Liver (tissue), 3 donors: Measurements from ENCODE around the gene ITLN2.

Experiments used
- ATF3 ChIP-seq: IDR thresholded peaks from 2 replicates; pipeline ENCODE4 v1.6.1; 2016; ENCODE audit warnings: antibody characterized with exemption
- CTCF ChIP-seq: fragments of 150-350 bp; IDR thresholded peaks from 2 replicates; pipeline ENCODE4 v1.5.1; 2017; ENCODE audit warnings: improper control_type of control experiment, low read depth, low read length; ENCODE audit not compliant: missing input control
- donor health status: healthy.
- donor health status: healthy.

- TF ChIP-seq ATF3 (no peak), CTCF (no peak)
Measured at GRCh38 chr1:160953030-160953429, 1.6 kb downstream of the ITLN2 start.
